ENCODE data around the gene RPL36. TPM values are rescaled to one million over a fixed set of nuclear protein-coding genes. Genes with fewer than 3 reads are reported as not detected.

Gene RPL36
- total and polyA plus RNA-seq, 7 experiments from 2014 or later, result 865 to 2,564 (median 1,761) TPM

DNA sequence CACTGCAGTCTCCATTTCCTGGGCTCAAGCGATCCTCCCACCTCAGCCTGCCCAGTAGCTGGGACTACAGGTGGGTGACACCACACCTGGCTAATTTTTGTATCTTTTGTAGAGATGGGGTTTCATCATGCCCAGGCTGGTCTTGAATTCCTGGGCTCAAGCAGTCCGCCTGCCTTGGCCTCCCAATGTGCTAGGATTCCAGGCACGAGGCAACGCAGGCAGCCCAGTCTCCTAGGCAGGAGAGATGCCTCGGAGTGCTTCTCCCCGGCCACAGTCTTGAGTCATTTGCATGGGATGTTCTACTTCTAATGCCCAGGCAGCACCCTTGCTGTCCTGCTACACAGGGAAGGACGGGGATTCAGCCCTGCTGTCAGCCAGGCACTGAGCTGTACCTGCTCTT is 18.5 kb upstream of the RPL36 start:
- H3K27me3 Mint-ChIP-seq, result no peaks in the 10 kb centered on the region
- Histone ChIP-seq H3K4me1 (ENCODE audit: control insufficient read depth in 2 of 2, insufficient read depth in 2 of 2, low read length in 2 of 2) (no peaks in the 10 kb centered on the region), H3K4me3 (ENCODE audit: low read length) (no peak overlapping the region), H3K36me3 (ENCODE audit: control insufficient read depth in 2 of 3, insufficient read depth in 3 of 3, low read length in 3 of 3) (peaks cover 0 to 32% (median 13%) of the 10 kb centered on the region in 3 experiments), H3K9me3 (ENCODE audit: control insufficient read depth in 2 of 3, low read length in 3 of 3) (no peaks in the 10 kb centered on the region), H3K27ac (ENCODE audit: low read depth, low read length) (no peak overlapping the region), H3K27me3 (ENCODE audit: control insufficient read depth in 2 of 2, insufficient read depth in 2 of 2, low read length in 2 of 2) (no peaks in the 10 kb centered on the region)
- H3K36me3 Mint-ChIP-seq, result peaks cover 0 to 21% (median 0%) of the 10 kb centered on the region in 5 donors
- no peak overlapping the region for H3K4me3 Mint-ChIP-seq
- ATAC-seq, result no peak
- H3K9me3 Mint-ChIP-seq, result peaks cover 0 to 4% (median 0%) of the 10 kb centered on the region in 11 donors
- H3K4me1 Mint-ChIP-seq, result peaks cover 0 to 6% (median 0%) of the 10 kb centered on the region in 7 donors
- H3K27ac Mint-ChIP-seq, result peak overlapping the region in 1 of 9 donors; percentile 62
- DNase-seq, result no peak
- intact Hi-C loops (cut with micrococcal nuclease), result no loop called here
- ChIA-PET CTCF (no interaction called here), POLR2A (no interaction called here)

GRCh38 chr19:5672708-5673459 is 17.2 kb upstream of the RPL36 start:
- Mint-ChIP-seq H3K36me3 (peaks cover 0 to 17% (median 0%) of the 10 kb centered on the region in 5 donors), H3K27ac (peak overlapping the region in 2 of 9 donors; percentile 13 to 49), H3K4me3 (no peak overlapping the region), H3K9me3 (peaks cover 0 to 4% (median 0%) of the 10 kb centered on the region in 11 donors), H3K4me1 (peaks cover 0 to 8% (median 0%) of the 10 kb centered on the region in 7 donors), H3K27me3 (no peaks in the 10 kb centered on the region)
- Histone ChIP-seq H3K4me3 (ENCODE audit: low read length) (no peak overlapping the region), H3K36me3 (ENCODE audit: control insufficient read depth in 2 of 3, insufficient read depth in 3 of 3, low read length in 3 of 3) (peaks cover 0 to 23% (median 4%) of the 10 kb centered on the region in 3 experiments), H3K27ac (ENCODE audit: low read depth, low read length) (no peak overlapping the region), H3K4me1 (ENCODE audit: control insufficient read depth in 2 of 2, insufficient read depth in 2 of 2, low read length in 2 of 2) (no peaks in the 10 kb centered on the region), H3K9me3 (ENCODE audit: control insufficient read depth in 2 of 3, low read length in 3 of 3) (no peaks in the 10 kb centered on the region), H3K27me3 (ENCODE audit: control insufficient read depth in 2 of 2, insufficient read depth in 2 of 2, low read length in 2 of 2) (no peaks in the 10 kb centered on the region)
- POLR2A ChIA-PET, result no interaction called here
- intact Hi-C loops (cut with micrococcal nuclease), result no loop called here
- no peak for DNase-seq
- ATAC-seq, result no peak
- CTCF ChIA-PET, result no interaction called here

GRCh38 chr19:5673752-5674151 is 16.3 kb upstream of the RPL36 start:
- peak overlapping the region in 1 of 9 donors; percentile 46 for H3K27ac Mint-ChIP-seq
- POLR2A ChIA-PET, result no interaction called here

GRCh38 chr19:5674714-5675113 is 15.4 kb upstream of the RPL36 start:
- H3K27ac Mint-ChIP-seq, result peak overlapping the region in 1 of 9 donors; percentile 62
- H3K9me3 Mint-ChIP-seq, result peaks cover 0 to 4% (median 0%) of the 10 kb centered on the region in 11 donors
- Histone ChIP-seq H3K36me3 (ENCODE audit: control insufficient read depth in 2 of 3, insufficient read depth in 3 of 3, low read length in 3 of 3) (peaks cover 0 to 15% (median under 1%) of the 10 kb centered on the region in 3 experiments), H3K27me3 (ENCODE audit: control insufficient read depth in 2 of 2, insufficient read depth in 2 of 2, low read length in 2 of 2) (no peaks in the 10 kb centered on the region), H3K27ac (ENCODE audit: low read depth, low read length) (peak overlapping the region; percentile 14), H3K4me3 (ENCODE audit: low read length) (no peak overlapping the region), H3K9me3 (ENCODE audit: control insufficient read depth in 2 of 3, low read length in 3 of 3) (no peaks in the 10 kb centered on the region), H3K4me1 (ENCODE audit: control insufficient read depth in 2 of 2, insufficient read depth in 2 of 2, low read length in 2 of 2) (peaks cover 5 to 8% of the 10 kb centered on the region in 2 donors)
- POLR2A ChIA-PET, result no interaction called here
- H3K4me1 Mint-ChIP-seq, result peaks cover 7 to 13% (median 8%) of the 10 kb centered on the region in 7 donors
- no peaks in the 10 kb centered on the region for H3K27me3 Mint-ChIP-seq
- intact Hi-C loops (cut with micrococcal nuclease), result no loop called here
- CTCF ChIA-PET, result no interaction called here
- DNase-seq, result no peak
- peaks cover 0 to 18% (median 0%) of the 10 kb centered on the region in 5 donors for H3K36me3 Mint-ChIP-seq
- no peak overlapping the region for H3K4me3 Mint-ChIP-seq
- ATAC-seq, result no peak

More at GRCh38 chr19:5673752-5674151, 16.3 kb upstream of the RPL36 start:
- Histone ChIP-seq H3K4me1 (ENCODE audit: control insufficient read depth in 2 of 2, insufficient read depth in 2 of 2, low read length in 2 of 2) (no peaks in the 10 kb centered on the region), H3K36me3 (ENCODE audit: control insufficient read depth in 2 of 3, insufficient read depth in 3 of 3, low read length in 3 of 3) (peaks cover 0 to 24% (median 4%) of the 10 kb centered on the region in 3 experiments), H3K4me3 (ENCODE audit: low read length) (no peak overlapping the region), H3K27ac (ENCODE audit: low read depth, low read length) (no peak overlapping the region), H3K9me3 (ENCODE audit: control insufficient read depth in 2 of 3, low read length in 3 of 3) (no peaks in the 10 kb centered on the region), H3K27me3 (ENCODE audit: control insufficient read depth in 2 of 2, insufficient read depth in 2 of 2, low read length in 2 of 2) (no peaks in the 10 kb centered on the region)
- DNase-seq (no peak), ATAC-seq (no peak)
- Mint-ChIP-seq H3K4me1 (peaks cover 0 to 8% (median 0%) of the 10 kb centered on the region in 7 donors), H3K9me3 (peaks cover 0 to 4% (median 0%) of the 10 kb centered on the region in 11 donors), H3K27me3 (no peaks in the 10 kb centered on the region), H3K4me3 (no peak overlapping the region), H3K36me3 (peaks cover 0 to 15% (median 0%) of the 10 kb centered on the region in 5 donors)
- intact Hi-C loops (cut with micrococcal nuclease), result no loop called here
- CTCF ChIA-PET, result no interaction called here

GRCh38 chr19:5676105-5676771 is 13.9 kb upstream of the RPL36 start:
- POLR2A ChIA-PET, result interaction anchor here (1.2 kb wide), 2 partner anchors 19 to 44 kb away, joined by 3 read pairs; partner anchors contain the start of genes CATSPERD and LONP1
- CTCF ChIA-PET, result no interaction called here

DNA sequence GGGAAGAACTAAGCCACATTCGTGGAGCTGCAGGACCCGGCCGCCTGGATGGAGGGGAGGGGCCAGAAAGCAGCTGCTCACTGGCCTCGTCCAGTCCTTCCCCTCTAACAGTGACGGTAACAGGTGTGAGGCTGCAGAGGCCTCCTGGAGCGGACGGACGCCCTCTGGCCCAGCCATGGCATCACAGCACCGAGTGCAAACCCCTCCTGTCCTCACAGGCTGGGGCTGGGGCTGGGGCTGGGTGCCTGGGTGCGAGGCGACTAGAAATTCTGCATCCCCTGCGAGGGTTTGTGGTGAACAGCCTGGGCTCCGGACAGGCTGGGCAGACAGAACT is 13.4 kb upstream of the RPL36 start:
- H3K4me1 Mint-ChIP-seq, result peaks cover 18 to 25% (median 20%) of the 10 kb centered on the region in 7 donors
- H3K36me3 Mint-ChIP-seq, result peaks cover 0 to 17% (median 0%) of the 10 kb centered on the region in 5 donors
- peaks cover 8 to 18% of the 10 kb centered on the region in 2 donors for H3K4me1 ChIP-seq (ENCODE audit: control insufficient read depth in 2 of 2, insufficient read depth in 2 of 2, low read length in 2 of 2)
- H3K27me3 ChIP-seq (ENCODE audit: control insufficient read depth in 2 of 2, insufficient read depth in 2 of 2, low read length in 2 of 2), result no peaks in the 10 kb centered on the region
- H3K36me3 ChIP-seq (ENCODE audit: control insufficient read depth in 2 of 3, insufficient read depth in 3 of 3, low read length in 3 of 3), result peaks cover 0 to 13% (median 0%) of the 10 kb centered on the region in 3 experiments
- intact Hi-C loops (cut with micrococcal nuclease), result no loop called here
- H3K27me3 Mint-ChIP-seq, result peaks cover 0 to 9% (median 0%) of the 10 kb centered on the region in 5 donors
- H3K9me3 Mint-ChIP-seq, result peaks cover 0 to 9% (median 0%) of the 10 kb centered on the region in 11 donors
- no peak for ATAC-seq
- H3K4me3 ChIP-seq (ENCODE audit: low read length), result no peak overlapping the region
- H3K27ac Mint-ChIP-seq, result no peak overlapping the region
- H3K27ac ChIP-seq (ENCODE audit: low read depth, low read length), result no peak overlapping the region
- no peaks in the 10 kb centered on the region for H3K9me3 ChIP-seq (ENCODE audit: control insufficient read depth in 2 of 3, low read length in 3 of 3)
- POLR2A ChIA-PET, result interaction anchor here (1.2 kb wide), 1 partner anchor 19 kb away, joined by 3 read pairs; no protein-coding TSS in a partner anchor
- no peak for DNase-seq
- no peak overlapping the region for H3K4me3 Mint-ChIP-seq
- CTCF ChIA-PET, result no interaction called here

More at GRCh38 chr19:5676105-5676771, 13.9 kb upstream of the RPL36 start:
- Histone ChIP-seq H3K4me3 (ENCODE audit: low read length) (no peak overlapping the region), H3K27ac (ENCODE audit: low read depth, low read length) (no peak overlapping the region), H3K4me1 (ENCODE audit: control insufficient read depth in 2 of 2, insufficient read depth in 2 of 2, low read length in 2 of 2) (peaks cover 8 to 15% of the 10 kb centered on the region in 2 donors), H3K27me3 (ENCODE audit: control insufficient read depth in 2 of 2, insufficient read depth in 2 of 2, low read length in 2 of 2) (no peaks in the 10 kb centered on the region), H3K36me3 (ENCODE audit: control insufficient read depth in 2 of 3, insufficient read depth in 3 of 3, low read length in 3 of 3) (peaks cover 0 to 13% (median 0%) of the 10 kb centered on the region in 3 experiments), H3K9me3 (ENCODE audit: control insufficient read depth in 2 of 3, low read length in 3 of 3) (no peaks in the 10 kb centered on the region)
- intact Hi-C loops (cut with micrococcal nuclease), result no loop called here
- Mint-ChIP-seq H3K4me1 (peaks cover 13 to 20% (median 16%) of the 10 kb centered on the region in 7 donors), H3K36me3 (peaks cover 0 to 18% (median 0%) of the 10 kb centered on the region in 5 donors), H3K4me3 (peak overlapping the region in 1 of 10 donors; percentile 70), H3K9me3 (peaks cover 0 to 4% (median 0%) of the 10 kb centered on the region in 11 donors), H3K27me3 (peaks cover 0 to 4% (median 0%) of the 10 kb centered on the region in 5 donors), H3K27ac (peak overlapping the region in 2 of 9 donors; percentile 14 to 55)
- ATAC-seq (no peak), DNase-seq (no peak)

Measured in naive thymus-derived CD4-positive, alpha-beta T cell (primary cell).